Endothelial cell (in vitro differentiated cells): ENCODE measurements around the gene FRMD4A. TPM values are rescaled to one million over a fixed set of nuclear protein-coding genes. Genes with fewer than 3 reads are reported as not detected.

Experiments
- DNase-seq: peaks from one replicate; pipeline ENCODE4 v3.0.0; 2021; ENCODE audit warnings: low spot score
- H3K27ac Mint-ChIP-seq: one replicate; pipeline ENCODE4 v1.8.0; 2021; ENCODE audit warnings: mixed read lengths, inconsistent platforms; ENCODE audit not compliant: unreplicated experiment
- H3K27me3 Mint-ChIP-seq: one replicate; pipeline ENCODE4 v1.8.0; 2021; ENCODE audit warnings: mild to moderate bottlenecking, moderate library complexity, mixed read lengths, inconsistent platforms; ENCODE audit not compliant: unreplicated experiment
- H3K36me3 Mint-ChIP-seq: one replicate; pipeline ENCODE4 v1.8.0; 2021; ENCODE audit warnings: mild to moderate bottlenecking, low read depth, mixed read lengths, inconsistent platforms; ENCODE audit not compliant: unreplicated experiment
- H3K4me1 Mint-ChIP-seq: one replicate; pipeline ENCODE4 v1.8.0; 2021; ENCODE audit warnings: mild to moderate bottlenecking, mixed read lengths, inconsistent platforms; ENCODE audit not compliant: unreplicated experiment
- H3K4me3 Mint-ChIP-seq: one replicate; pipeline ENCODE4 v1.8.0; 2021; ENCODE audit warnings: mild to moderate bottlenecking, mixed read lengths, inconsistent platforms; ENCODE audit not compliant: unreplicated experiment
- H3K9me3 Mint-ChIP-seq: one replicate; pipeline ENCODE4 v1.8.0; 2021; ENCODE audit warnings: mixed read lengths, inconsistent platforms; ENCODE audit not compliant: unreplicated experiment
- CTCF ChIP-seq: fragments of 200-600 bp; sonication (generic); IDR thresholded peaks from one replicate; pipeline ENCODE4 v1.5.0; 2021; ENCODE audit warnings: antibody characterized with exemption; ENCODE audit not compliant: unreplicated experiment
- total RNA-seq: library from RNA; stranded (reverse); fragmentation: NEBNext Ultra II Directional; extraction: Animal tissue kit (Norgen Biotek cat#: 25700); gene quantifications from one replicate; pipeline ENCODE4 v1.2.1, GENCODE V29; 2021; ENCODE audit not compliant: unreplicated experiment

Gene FRMD4A
- total RNA-seq, 1 donor from 2014 or later: 68.9 TPM

DNA sequence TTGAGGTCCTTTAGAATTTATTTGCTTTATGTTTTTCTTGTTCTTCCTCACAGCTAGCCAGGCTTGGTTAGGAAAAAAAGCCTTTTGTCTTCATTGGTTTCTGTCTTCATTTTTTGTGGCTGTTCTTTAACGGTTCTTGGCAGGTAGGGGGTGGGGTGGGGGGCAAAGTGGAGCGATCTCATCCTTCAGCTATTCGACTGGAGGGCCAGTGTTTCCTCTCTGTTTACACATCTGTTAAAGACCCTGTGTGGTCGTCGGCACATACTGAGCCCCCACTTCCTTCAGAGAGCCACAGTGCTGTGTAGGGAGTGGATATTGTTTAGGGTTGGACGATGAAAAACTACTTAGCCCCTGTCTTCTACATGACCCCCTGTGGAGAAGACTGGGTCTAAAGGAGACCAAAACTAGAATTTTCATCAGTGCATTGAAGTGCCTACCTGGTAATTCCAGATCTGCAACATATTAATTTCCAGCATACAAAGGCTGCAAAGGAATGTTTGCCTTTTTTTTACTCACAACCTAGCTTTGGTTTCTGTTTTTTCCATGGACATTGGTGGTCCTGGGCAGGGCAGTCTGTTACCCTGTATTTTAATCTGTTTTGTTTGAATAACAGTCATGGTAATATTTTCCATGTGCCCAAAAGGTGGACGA lies 714.9 kb downstream of the FRMD4A start:
- peaks cover 25% of the 10 kb centered on the region for H3K36me3 Mint-ChIP-seq
- H3K27ac Mint-ChIP-seq: peak overlapping the region; percentile 98
- peaks cover 34% of the 10 kb centered on the region for H3K4me1 Mint-ChIP-seq
- no peaks in the 10 kb centered on the region for H3K9me3 Mint-ChIP-seq
- H3K4me3 Mint-ChIP-seq: no peak overlapping the region
- no peaks in the 10 kb centered on the region for H3K27me3 Mint-ChIP-seq
- DNase-seq: peak; percentile 23
- TF ChIP-seq CTCF: no peak

GRCh38 chr10:13614530-13615332 lies 716.0 kb downstream of the FRMD4A start:
- no peak for DNase-seq
- Mint-ChIP-seq H3K27me3 (peaks cover 1% of the 10 kb centered on the region), H3K4me1 (peaks cover 45% of the 10 kb centered on the region), H3K36me3 (peaks cover 26% of the 10 kb centered on the region), H3K9me3 (no peaks in the 10 kb centered on the region), H3K27ac (peak overlapping the region; percentile 98), H3K4me3 (peak overlapping the region; percentile 19)
- no peak for TF ChIP-seq CTCF

- peaks cover 1% of the 10 kb centered on the region for H3K27me3 Mint-ChIP-seq
- H3K27ac Mint-ChIP-seq: no peak overlapping the region
- peaks cover 57% of the 10 kb centered on the region for H3K4me1 Mint-ChIP-seq
- peaks cover 27% of the 10 kb centered on the region for H3K36me3 Mint-ChIP-seq
- H3K4me3 Mint-ChIP-seq: no peak overlapping the region
- no peak for DNase-seq
- TF ChIP-seq CTCF: no peak
- H3K9me3 Mint-ChIP-seq: no peaks in the 10 kb centered on the region
These were observed 717.2 kb downstream of the FRMD4A start for GRCh38 chr10:13613519-13613918.

GRCh38 chr10:13612654-13613373 lies 717.9 kb downstream of the FRMD4A start:
- Mint-ChIP-seq H3K27me3 (peaks cover 6% of the 10 kb centered on the region), H3K27ac (peak overlapping the region; percentile 81), H3K4me1 (peaks cover 64% of the 10 kb centered on the region), H3K36me3 (peaks cover 25% of the 10 kb centered on the region), H3K9me3 (no peaks in the 10 kb centered on the region), H3K4me3 (no peak overlapping the region)
- no peak for TF ChIP-seq CTCF
- no peak for DNase-seq
